Measurements from ENCODE around the gene RRAS.

The RRAS gene

GRCh38 chr19:49631014-49631588, 8.8 kb downstream of the RRAS start:
- no peak for DNase-seq (ENCODE audit: low spot score)

- DNase-seq (ENCODE audit: low spot score): no peak
Measured at GRCh38 chr19:49629659-49630058, 10.3 kb downstream of the RRAS start.

GRCh38 chr19:49626226-49626625, 13.7 kb downstream of the RRAS start:
- no peak for DNase-seq (ENCODE audit: low spot score)

GRCh38 chr19:49624967-49625910, 14.7 kb downstream of the RRAS start:
- peak; percentile 29 for DNase-seq (ENCODE audit: low spot score)

- DNase-seq (ENCODE audit: low spot score): peak; percentile 10
Measured at GRCh38 chr19:49617860-49618259, 22.1 kb downstream of the RRAS start.

- no peak for DNase-seq (ENCODE audit: low spot score)
Measured at GRCh38 chr19:49616945-49617344, 23.0 kb downstream of the RRAS start.

GRCh38 chr19:49616532-49616931, 23.4 kb downstream of the RRAS start:
- no peak for DNase-seq (ENCODE audit: low spot score)

- peak; percentile 26 for DNase-seq (ENCODE audit: low spot score)
Measured at GRCh38 chr19:49615861-49616260, 24.1 kb downstream of the RRAS start.

GRCh38 chr19:49614096-49614833, 25.7 kb downstream of the RRAS start:
- DNase-seq (ENCODE audit: low spot score): peak; percentile 32

GRCh38 chr19:49613374-49613773, 26.6 kb downstream of the RRAS start:
- no peak for DNase-seq (ENCODE audit: low spot score)

- peak; percentile 18 for DNase-seq (ENCODE audit: low spot score)
Measured at GRCh38 chr19:49609499-49610092, 30.3 kb downstream of the RRAS start.

- DNase-seq (ENCODE audit: low spot score): peak; percentile 15
Measured at GRCh38 chr19:49605605-49606004, 34.3 kb downstream of the RRAS start.

- no peak for DNase-seq (ENCODE audit: low spot score)
Measured at GRCh38 chr19:49602806-49603205, 37.1 kb downstream of the RRAS start.

- DNase-seq (ENCODE audit: low spot score): peak; percentile 21
Measured at GRCh38 chr19:49601482-49602038, 38.4 kb downstream of the RRAS start.

- no peak for DNase-seq (ENCODE audit: low spot score)
Measured at GRCh38 chr19:49599378-49600295, 40.3 kb downstream of the RRAS start.

- no peak for DNase-seq (ENCODE audit: low spot score)
Measured at GRCh38 chr19:49597703-49597974, 42.3 kb downstream of the RRAS start.

- no peak for DNase-seq (ENCODE audit: low spot score)
Measured at GRCh38 chr19:49596954-49597702, 42.8 kb downstream of the RRAS start.

- peak; percentile 16 for DNase-seq (ENCODE audit: low spot score)
Measured at GRCh38 chr19:49596407-49596806, 43.5 kb downstream of the RRAS start.

- peak; percentile 15 for DNase-seq (ENCODE audit: low spot score)
Measured at GRCh38 chr19:49595819-49596404, 44.0 kb downstream of the RRAS start.

All from D341Med (cell line).